HepG2 (cell line): ENCODE measurements around the gene OTUD4. TPM values are rescaled to one million over a fixed set of nuclear protein-coding genes. Genes with fewer than 3 reads are reported as not detected.
A peak's percentile ranks its signal among the peaks of the same experiment; 100 is the strongest.

ENCODE experiments used
- GTF3A ChIP-seq: sonication (generic); formaldehyde crosslinking; conservative IDR thresholded peaks from 2 replicates; pipeline ENCODE4 v1.4.0; 2020; ENCODE audit warnings: mild to moderate bottlenecking, missing genetic modification reagents
- HNF4G ChIP-seq, 2 experiments: sonication (generic) in 1 of 2; formaldehyde crosslinking in 1 of 2; IDR thresholded peaks; 2 replicates each; pipeline versions ENCODE4 v1.4.0 to v1.6.1; 2011 to 2020; ENCODE audit warnings: borderline replicate concordance in 2 of 2, low read depth in 2 of 2, mild to moderate bottlenecking in 2 of 2, low read length in 1 of 2, missing genetic modification reagents in 1 of 2, moderate library complexity in 1 of 2
- HNRNPLL ChIP-seq: fragments of 200-400 bp; formaldehyde crosslinking; IDR thresholded peaks from 2 replicates; pipeline ENCODE4 v1.6.1; 2017; ENCODE audit warnings: mild to moderate bottlenecking, low read depth, low read length; ENCODE audit not compliant: poor library complexity, severe bottlenecking
- IRX3 ChIP-seq: sonication (generic); formaldehyde crosslinking; IDR thresholded peaks from 2 replicates; pipeline ENCODE4 v1.8.1; 2023; ENCODE audit warnings: mild to moderate bottlenecking, low read depth, missing genetic modification reagents, borderline replicate concordance
- KLF13 ChIP-seq: sonication (generic); formaldehyde crosslinking; IDR thresholded peaks from 2 replicates; pipeline ENCODE4 v1.4.0; 2020; ENCODE audit warnings: mild to moderate bottlenecking, missing genetic modification reagents
- KMT2A ChIP-seq: sonication (generic); formaldehyde crosslinking; IDR thresholded peaks from 2 replicates; pipeline ENCODE4 v1.4.0; 2020; ENCODE audit warnings: missing genetic modification reagents
- MYC ChIP-seq: sonication (generic); formaldehyde crosslinking; IDR thresholded peaks from 2 replicates; pipeline ENCODE4 v1.9.0; 2021; ENCODE audit warnings: missing genetic modification reagents, borderline replicate concordance
- NFE2 ChIP-seq: sonication (generic); formaldehyde crosslinking; IDR thresholded peaks from 2 replicates; pipeline ENCODE4 v1.4.0; 2020; ENCODE audit warnings: missing genetic modification reagents
- RCOR2 ChIP-seq: IDR thresholded peaks from 2 replicates; pipeline ENCODE4 v1.6.1; 2016; ENCODE audit warnings: missing biosample characterization, missing genetic modification reagents
- RFX5 ChIP-seq: IDR thresholded peaks from 2 replicates; pipeline ENCODE4 v1.6.1; 2011; ENCODE audit warnings: low read depth, low read length, improper control_type of control experiment
- SALL1 ChIP-seq: sonication (generic); formaldehyde crosslinking; IDR thresholded peaks from 2 replicates; pipeline ENCODE4 v1.8.0; 2022; ENCODE audit warnings: mild to moderate bottlenecking, missing genetic modification reagents
- SOX13 ChIP-seq, 3 experiments: fragments of 450-650 bp in 1 of 3; sonication (generic) in 1 of 3; formaldehyde crosslinking in 1 of 3; IDR thresholded peaks in 2 of 3; conservative IDR thresholded peaks in 1 of 3; 2 replicates each; pipeline versions ENCODE4 v1.5.0 to v1.6.1; 2016 to 2020; ENCODE audit warnings: antibody characterized with exemption in 1 of 3, mild to moderate bottlenecking in 1 of 3, missing compliant biosample characterization in 1 of 3, missing genetic modification reagents in 1 of 3, moderate library complexity in 1 of 3
- SP4 ChIP-seq: sonication (generic); formaldehyde crosslinking; IDR thresholded peaks from 2 replicates; pipeline ENCODE4 v1.8.1; 2023; ENCODE audit warnings: mild to moderate bottlenecking, missing genetic modification reagents
- ZC3H13 ChIP-seq: sonication (generic); formaldehyde crosslinking; IDR thresholded peaks from 2 replicates; pipeline ENCODE4 v1.8.1; 2023; ENCODE audit warnings: mild to moderate bottlenecking, missing genetic modification reagents, moderate library complexity
- ZNF251 ChIP-seq: sonication (generic); formaldehyde crosslinking; IDR thresholded peaks from 2 replicates; pipeline ENCODE4 v1.9.0; 2021; ENCODE audit warnings: mild to moderate bottlenecking, missing genetic modification reagents
- ZNF317 ChIP-seq: sonication (generic); formaldehyde crosslinking; IDR thresholded peaks from 2 replicates; pipeline ENCODE4 v1.5.0; 2020; ENCODE audit warnings: mild to moderate bottlenecking, missing genetic modification reagents
- ZNF614 ChIP-seq: IDR thresholded peaks from 2 replicates; pipeline ENCODE4 v1.6.1; 2018; ENCODE audit warnings: missing biosample characterization, missing genetic modification reagents, inconsistent platforms, borderline replicate concordance
- ZNF841 ChIP-seq: sonication (generic); formaldehyde crosslinking; IDR thresholded peaks from 2 replicates; pipeline ENCODE4 v1.8.1; 2023; ENCODE audit warnings: missing genetic modification reagents, borderline replicate concordance
- polyA plus RNA-seq, 8 experiments: library from polyadenylated mRNA; depleted of rRNA in 3 of 8; stranded (reverse) in 7 of 8; unstranded in 1 of 8; fragments of >200 nt; fragmentation: Illumina TruSeq in 4 of 8; extraction: Trizol in 4 of 8; gene quantifications; 2 replicates each; pipeline versions ENCODE4 v1.2.1 to v1.2.3, GENCODE V29; 2011 to 2016; ENCODE audit warnings: low read depth in 4 of 8, missing spikeins in 1 of 8, mixed read lengths in 1 of 8; ENCODE audit not compliant: insufficient read depth in 1 of 8
- total RNA-seq, 5 experiments: library from RNA; depleted of rRNA; stranded (reverse); fragments of >200 nt; fragmentation: Illumina TruSeq; extraction: Trizol; gene quantifications; 2 replicates each; pipeline ENCODE4 v1.2.3, GENCODE V29; 2016; ENCODE audit warnings: low read depth in 1 of 5
- TF ChIP-seq, protein P1 (sequence below): sonication (generic); formaldehyde crosslinking; IDR thresholded peaks from 2 replicates; pipeline ENCODE4 v1.8.0; 2023; ENCODE audit warnings: mild to moderate bottlenecking, missing genetic modification reagents
- TF ChIP-seq, protein P2 (sequence below): sonication (generic); formaldehyde crosslinking; IDR thresholded peaks from 2 replicates; pipeline ENCODE4 v1.5.1; 2020; ENCODE audit warnings: missing genetic modification reagents, mild to moderate bottlenecking, borderline replicate concordance
- TF ChIP-seq, protein P3 (sequence below): sonication (generic); formaldehyde crosslinking; IDR thresholded peaks from 2 replicates; pipeline ENCODE4 v1.5.1; 2020; ENCODE audit warnings: missing genetic modification reagents, mild to moderate bottlenecking, borderline replicate concordance
- TF ChIP-seq, protein P4 (sequence below): sonication (generic); formaldehyde crosslinking; IDR thresholded peaks from 2 replicates; pipeline ENCODE4 v1.5.1; 2020; ENCODE audit warnings: mild to moderate bottlenecking, missing genetic modification reagents

The OTUD4 gene
- total and polyA plus RNA-seq, 2 of the 13 experiments (the other 11 are each of a cell fraction or from before 2014, with no cell fraction given), result 16.1 to 18.0 TPM

DNA sequence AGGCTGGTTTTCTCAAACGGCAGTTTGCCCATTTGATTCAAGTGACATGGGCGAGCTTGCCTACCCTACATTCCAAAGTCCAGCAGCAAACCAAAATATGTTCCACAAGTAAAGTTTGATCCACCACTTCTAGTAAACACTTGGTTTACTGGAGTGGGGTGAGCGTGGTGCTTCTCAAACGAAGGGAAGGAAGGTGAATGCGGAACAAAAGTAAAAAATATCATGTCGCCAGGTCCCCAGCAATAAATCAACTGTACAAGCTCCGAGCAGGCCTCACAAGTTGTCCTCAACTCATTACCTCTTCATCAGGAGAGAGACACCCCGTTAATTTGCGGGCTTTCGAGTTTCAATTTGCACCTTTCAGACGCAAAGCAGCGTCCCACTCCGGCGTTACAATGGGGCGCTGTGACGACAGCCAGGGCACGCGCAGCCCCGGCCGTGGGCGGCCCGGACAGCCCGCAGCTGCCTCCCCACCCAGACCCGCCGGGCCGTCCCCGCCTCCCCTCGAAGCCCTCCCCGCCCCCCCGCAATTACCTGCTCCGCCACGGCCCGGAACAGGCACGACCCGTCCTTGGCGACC is 1.0 kb downstream of the OTUD4 start (continued):
- TF ChIP-seq KMT2A (CRISPR knock-in tag) (peak; percentile 57), NFE2 (CRISPR knock-in tag) (no peak), SOX13 (IDR thresholded peaks at IDR 0.05) (no peak), SOX13 (CRISPR knock-in tag; conservative IDR thresholded peaks at IDR 0.05 in 1 of 2, IDR thresholded peaks at IDR 0.05 in 1 of 2) (peak in 1 of 2 experiments; percentile 26; a peak in 1 of 4 replicates), SP4 (CRISPR knock-in tag) (0 out of 2 replicates have a peak, but pooled peaks have one; percentile 25), RFX5 (no peak), GTF3A (CRISPR knock-in tag) (no peak), SALL1 (CRISPR knock-in tag) (peak; percentile 19; the same call in 1 of the 2 replicates), KLF13 (CRISPR knock-in tag) (no peak), HNRNPLL (no peak), HNF4G (IDR thresholded peaks at IDR 0.05; ENCODE audit: borderline replicate concordance, low read depth, low read length) (no peak), HNF4G (CRISPR knock-in tag; IDR thresholded peaks at IDR 0.05; ENCODE audit: borderline replicate concordance, low read depth) (no peak), MYC (CRISPR knock-in tag) (peak; percentile 46; the same call in 1 of the 2 replicates), ZNF614 (no peak), RCOR2 (CRISPR knock-in tag) (no peak), ZNF317 (CRISPR knock-in tag) (no peak), ZC3H13 (CRISPR knock-in tag) (no peak), IRX3 (CRISPR knock-in tag) (no peak), ZNF841 (CRISPR knock-in tag) (no peak), ZNF251 (CRISPR knock-in tag) (no peak)
- TF ChIP-seq, protein P1, sequence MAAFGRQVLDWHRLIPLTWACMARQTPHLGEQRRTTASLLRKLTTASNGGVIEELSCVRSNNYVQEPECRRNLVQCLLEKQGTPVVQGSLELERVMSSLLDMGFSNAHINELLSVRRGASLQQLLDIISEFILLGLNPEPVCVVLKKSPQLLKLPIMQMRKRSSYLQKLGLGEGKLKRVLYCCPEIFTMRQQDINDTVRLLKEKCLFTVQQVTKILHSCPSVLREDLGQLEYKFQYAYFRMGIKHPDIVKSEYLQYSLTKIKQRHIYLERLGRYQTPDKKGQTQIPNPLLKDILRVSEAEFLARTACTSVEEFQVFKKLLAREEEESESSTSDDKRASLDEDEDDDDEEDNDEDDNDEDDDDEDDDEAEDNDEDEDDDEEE (CRISPR knock-in tag), result no peak
- TF ChIP-seq, protein P2, sequence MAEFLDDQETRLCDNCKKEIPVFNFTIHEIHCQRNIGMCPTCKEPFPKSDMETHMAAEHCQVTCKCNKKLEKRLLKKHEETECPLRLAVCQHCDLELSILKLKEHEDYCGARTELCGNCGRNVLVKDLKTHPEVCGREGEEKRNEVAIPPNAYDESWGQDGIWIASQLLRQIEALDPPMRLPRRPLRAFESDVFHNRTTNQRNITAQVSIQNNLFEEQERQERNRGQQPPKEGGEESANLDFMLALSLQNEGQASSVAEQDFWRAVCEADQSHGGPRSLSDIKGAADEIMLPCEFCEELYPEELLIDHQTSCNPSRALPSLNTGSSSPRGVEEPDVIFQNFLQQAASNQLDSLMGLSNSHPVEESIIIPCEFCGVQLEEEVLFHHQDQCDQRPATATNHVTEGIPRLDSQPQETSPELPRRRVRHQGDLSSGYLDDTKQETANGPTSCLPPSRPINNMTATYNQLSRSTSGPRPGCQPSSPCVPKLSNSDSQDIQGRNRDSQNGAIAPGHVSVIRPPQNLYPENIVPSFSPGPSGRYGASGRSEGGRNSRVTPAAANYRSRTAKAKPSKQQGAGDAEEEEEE (CRISPR knock-in tag), result no peak
- TF ChIP-seq, protein P3, sequence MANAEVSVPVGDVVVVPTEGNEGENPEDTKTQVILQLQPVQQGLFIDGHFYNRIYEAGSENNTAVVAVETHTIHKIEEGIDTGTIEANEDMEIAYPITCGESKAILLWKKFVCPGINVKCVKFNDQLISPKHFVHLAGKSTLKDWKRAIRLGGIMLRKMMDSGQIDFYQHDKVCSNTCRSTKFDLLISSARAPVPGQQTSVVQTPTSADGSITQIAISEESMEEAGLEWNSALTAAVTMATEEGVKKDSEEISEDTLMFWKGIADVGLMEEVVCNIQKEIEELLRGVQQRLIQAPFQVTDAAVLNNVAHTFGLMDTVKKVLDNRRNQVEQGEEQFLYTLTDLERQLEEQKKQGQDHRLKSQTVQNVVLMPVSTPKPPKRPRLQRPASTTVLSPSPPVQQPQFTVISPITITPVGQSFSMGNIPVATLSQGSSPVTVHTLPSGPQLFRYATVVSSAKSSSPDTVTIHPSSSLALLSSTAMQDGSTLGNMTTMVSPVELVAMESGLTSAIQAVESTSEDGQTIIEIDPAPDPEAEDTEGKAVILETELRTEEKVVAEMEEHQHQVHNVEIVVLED (CRISPR knock-in tag), result 0 out of 2 replicates have a peak, but pooled peaks have one; percentile 48
- TF ChIP-seq, protein P4, sequence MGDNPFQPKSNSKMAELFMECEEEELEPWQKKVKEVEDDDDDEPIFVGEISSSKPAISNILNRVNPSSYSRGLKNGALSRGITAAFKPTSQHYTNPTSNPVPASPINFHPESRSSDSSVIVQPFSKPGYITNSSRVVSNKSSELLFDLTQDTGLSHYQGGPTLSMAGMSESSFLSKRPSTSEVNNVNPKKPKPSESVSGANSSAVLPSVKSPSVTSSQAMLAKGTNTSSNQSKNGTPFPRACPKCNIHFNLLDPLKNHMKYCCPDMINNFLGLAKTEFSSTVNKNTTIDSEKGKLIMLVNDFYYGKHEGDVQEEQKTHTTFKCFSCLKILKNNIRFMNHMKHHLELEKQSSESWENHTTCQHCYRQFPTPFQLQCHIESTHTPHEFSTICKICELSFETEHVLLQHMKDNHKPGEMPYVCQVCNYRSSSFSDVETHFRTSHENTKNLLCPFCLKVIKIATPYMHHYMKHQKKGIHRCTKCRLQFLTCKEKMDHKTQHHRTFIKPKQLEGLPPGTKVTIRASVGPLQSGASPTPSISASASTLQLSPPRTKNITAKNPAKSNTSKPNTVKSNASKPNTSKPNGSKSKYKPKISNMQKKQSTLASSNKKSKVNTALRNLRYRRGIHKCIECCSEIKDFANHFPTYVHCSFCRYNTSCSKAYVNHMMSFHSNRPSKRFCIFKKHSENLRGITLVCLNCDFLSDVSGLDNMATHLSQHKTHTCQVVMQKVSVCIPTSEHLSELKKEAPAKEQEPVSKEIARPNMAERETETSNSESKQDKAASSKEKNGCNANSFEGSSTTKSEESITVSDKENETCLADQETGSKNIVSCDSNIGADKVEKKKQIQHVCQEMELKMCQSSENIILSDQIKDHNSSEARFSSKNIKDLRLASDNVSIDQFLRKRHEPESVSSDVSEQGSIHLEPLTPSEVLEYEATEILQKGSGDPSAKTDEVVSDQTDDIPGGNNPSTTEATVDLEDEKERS (CRISPR knock-in tag), result no peak
